GM06990 (cell line): ENCODE results near the gene SPAG16.
A peak's percentile ranks its signal among the peaks of the same experiment; 100 is the strongest.

ENCODE experiments used
- DNase-seq: peaks from one replicate; pipeline ENCODE4 v3.0.0-alpha.2; 2011; ENCODE audit not compliant: insufficient read length; ENCODE audit errors: extremely low read depth
- H3K27me3 ChIP-seq: replicated peaks from 2 replicates; pipeline ENCODE4 v1.6.0; 2011; ENCODE audit warnings: low read length; ENCODE audit not compliant: control insufficient read depth, insufficient read depth
- H3K36me3 ChIP-seq: 2 replicates; pipeline ENCODE4 v1.5.1; 2011; ENCODE audit warnings: low read length; ENCODE audit not compliant: control insufficient read depth, insufficient read depth
- H3K4me3 ChIP-seq: replicated peaks from 2 replicates; pipeline ENCODE4 v1.5.1; 2011; ENCODE audit warnings: low read depth, mild to moderate bottlenecking, control low read depth, low read length
- TF ChIP-seq, protein P1 (sequence below): IDR thresholded peaks from 2 replicates; pipeline ENCODE4 v1.5.1; 2011; ENCODE audit warnings: low read length, control low read depth, mild to moderate bottlenecking, inconsistent platforms; ENCODE audit not compliant: insufficient read depth, poor library complexity, severe bottlenecking

Gene SPAG16

DNA sequence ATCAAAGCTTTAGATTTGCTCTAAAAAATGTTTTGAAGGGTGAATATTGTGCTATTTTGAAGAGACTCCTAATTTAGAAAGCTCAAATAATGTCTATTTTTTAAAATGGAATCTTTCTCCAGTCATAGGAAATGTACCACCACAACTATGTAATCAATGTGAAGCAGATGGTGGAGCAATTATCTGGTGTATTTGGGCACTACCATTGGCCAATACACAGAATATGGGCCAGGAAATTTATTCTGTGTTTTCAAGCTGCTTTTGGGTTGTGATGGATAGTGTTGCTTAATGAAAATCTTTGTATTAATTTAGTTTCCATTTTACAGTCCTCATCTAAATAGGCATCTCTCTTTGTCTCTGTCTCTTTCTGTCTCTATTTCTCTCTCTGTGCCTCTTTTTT lies 1109.5 kb downstream of the SPAG16 start:
- H3K27me3 ChIP-seq: no peaks in the 10 kb centered on the region
- H3K36me3 ChIP-seq: no peaks in the 10 kb centered on the region
- no peak overlapping the region for H3K4me3 ChIP-seq
- TF ChIP-seq, protein P1, sequence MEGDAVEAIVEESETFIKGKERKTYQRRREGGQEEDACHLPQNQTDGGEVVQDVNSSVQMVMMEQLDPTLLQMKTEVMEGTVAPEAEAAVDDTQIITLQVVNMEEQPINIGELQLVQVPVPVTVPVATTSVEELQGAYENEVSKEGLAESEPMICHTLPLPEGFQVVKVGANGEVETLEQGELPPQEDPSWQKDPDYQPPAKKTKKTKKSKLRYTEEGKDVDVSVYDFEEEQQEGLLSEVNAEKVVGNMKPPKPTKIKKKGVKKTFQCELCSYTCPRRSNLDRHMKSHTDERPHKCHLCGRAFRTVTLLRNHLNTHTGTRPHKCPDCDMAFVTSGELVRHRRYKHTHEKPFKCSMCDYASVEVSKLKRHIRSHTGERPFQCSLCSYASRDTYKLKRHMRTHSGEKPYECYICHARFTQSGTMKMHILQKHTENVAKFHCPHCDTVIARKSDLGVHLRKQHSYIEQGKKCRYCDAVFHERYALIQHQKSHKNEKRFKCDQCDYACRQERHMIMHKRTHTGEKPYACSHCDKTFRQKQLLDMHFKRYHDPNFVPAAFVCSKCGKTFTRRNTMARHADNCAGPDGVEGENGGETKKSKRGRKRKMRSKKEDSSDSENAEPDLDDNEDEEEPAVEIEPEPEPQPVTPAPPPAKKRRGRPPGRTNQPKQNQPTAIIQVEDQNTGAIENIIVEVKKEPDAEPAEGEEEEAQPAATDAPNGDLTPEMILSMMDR: no peak
- DNase-seq: no peak

DNA sequence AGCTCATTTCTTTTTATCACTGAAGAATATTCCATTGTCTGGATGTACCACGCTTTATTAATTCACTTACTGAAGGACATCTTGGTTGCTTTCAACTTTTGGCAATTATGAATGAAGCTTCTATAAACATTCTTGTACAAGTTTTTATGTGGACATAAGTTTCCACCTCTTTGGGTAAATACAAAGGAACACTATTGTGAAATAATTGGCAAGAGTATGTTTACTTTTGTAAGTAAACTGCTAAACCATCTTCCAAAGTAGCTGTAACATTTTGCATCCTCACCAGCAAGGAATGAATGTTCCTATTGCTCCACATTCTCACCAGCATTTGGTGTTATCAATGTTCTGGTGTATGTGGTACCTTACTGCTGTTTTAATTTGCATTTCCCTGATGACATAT lies 1110.8 kb downstream of the SPAG16 start:
- no peak overlapping the region for H3K4me3 ChIP-seq
- H3K27me3 ChIP-seq: no peaks in the 10 kb centered on the region
- no peaks in the 10 kb centered on the region for H3K36me3 ChIP-seq
- TF ChIP-seq, protein P1: no peak
- DNase-seq: no peak

DNA sequence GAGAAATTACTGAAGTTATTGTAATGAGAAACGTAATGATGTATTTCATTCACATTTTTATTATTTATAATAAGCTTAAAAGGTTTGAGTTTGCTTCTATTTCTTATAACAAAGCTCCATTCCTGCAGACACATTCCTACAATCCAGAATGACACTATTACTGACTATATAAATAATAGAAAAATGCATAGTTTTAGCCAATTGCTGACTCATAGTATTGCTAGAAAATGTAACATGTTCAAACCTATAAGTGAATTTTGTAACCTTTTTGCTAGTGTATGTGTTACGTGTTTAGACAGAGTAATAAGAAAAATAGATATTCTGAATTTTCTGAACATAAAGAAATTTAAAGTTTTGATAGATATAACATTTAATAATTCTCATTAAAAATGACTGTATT lies 1117.3 kb downstream of the SPAG16 start:
- H3K36me3 ChIP-seq: no peaks in the 10 kb centered on the region

DNA sequence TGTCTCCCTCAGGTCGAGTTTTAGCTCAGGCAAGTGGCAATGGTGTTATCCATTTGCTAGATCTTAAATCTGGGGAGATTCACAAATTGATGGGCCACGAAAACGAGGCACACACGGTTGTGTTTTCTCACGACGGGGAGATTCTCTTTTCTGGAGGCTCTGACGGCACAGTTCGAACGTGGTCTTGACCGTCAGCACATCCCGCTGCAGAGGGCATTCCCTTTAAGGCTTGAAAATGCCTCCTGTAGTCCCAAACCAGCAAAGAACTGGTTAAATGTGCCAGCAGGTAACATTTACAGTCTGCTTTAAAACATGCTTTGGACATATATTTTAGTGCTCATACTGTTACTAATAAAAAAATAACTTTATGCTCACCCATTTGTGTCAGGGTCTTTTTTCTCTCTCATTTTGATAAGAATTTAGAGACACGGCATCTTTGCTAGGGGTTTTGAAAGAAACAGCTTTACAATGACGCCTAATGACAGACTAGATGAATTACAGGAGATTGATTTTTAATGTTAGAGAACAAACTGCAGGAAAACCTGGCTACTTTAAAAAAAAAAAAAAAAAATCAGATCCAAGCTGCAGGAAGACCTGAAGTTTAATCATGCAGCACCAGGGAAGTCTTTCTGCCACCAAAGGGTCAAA lies 1126.0 kb downstream of the SPAG16 start:
- no peak overlapping the region for H3K4me3 ChIP-seq
- no peaks in the 10 kb centered on the region for H3K27me3 ChIP-seq
- no peaks in the 10 kb centered on the region for H3K36me3 ChIP-seq
- TF ChIP-seq, protein P1: no peak
- DNase-seq: no peak

More for the DNA sequence above, 1117.3 kb downstream of the SPAG16 start:
- DNase-seq: no peak
- Histone ChIP-seq H3K4me3 (no peak overlapping the region), H3K27me3 (no peaks in the 10 kb centered on the region)
- TF ChIP-seq, protein P1: no peak

DNA sequence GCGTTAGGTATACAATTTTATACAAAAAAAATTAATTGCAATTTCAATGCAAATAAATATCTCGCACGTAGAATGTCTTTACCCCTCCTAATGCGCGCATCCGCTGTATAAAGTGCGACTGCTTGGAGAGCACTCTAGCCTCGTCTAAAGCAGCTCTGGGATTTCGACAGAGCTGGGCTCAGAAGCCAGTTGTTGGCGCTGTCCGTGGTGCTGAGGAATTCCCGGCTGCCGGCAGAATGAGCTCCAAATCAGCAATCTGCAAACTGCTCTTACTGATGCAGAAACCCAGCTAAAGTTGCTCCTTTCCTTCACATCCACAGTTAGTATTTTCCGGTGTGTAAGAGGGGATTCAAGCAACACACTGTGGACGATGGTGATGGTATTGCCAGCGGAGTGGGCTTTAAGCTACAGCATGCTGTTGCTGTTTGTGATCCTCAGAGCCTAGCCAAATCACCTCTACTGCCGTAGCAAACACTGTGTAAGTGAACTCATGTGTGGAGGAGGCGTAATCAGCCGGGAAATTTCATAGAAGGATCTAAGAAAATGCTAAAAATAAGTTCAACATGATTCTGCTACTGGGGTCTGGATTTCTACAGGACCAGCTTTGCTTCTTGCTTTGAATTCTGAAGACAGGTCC lies 1126.8 kb downstream of the SPAG16 start, which contains the start of gene VWC2L:
Gene VWC2L, plus strand, starts transcription at position 137 of the 637 bp plus-strand sequence. CDS start 3,140 bp downstream, outside the sequence.
- DNase-seq: peak; percentile 6
- Histone ChIP-seq H3K36me3 (no peaks in the 10 kb centered on the region), H3K4me3 (no peak within 1 kb of the TSS), H3K27me3 (no peaks in the 10 kb centered on the region)
- TF ChIP-seq, protein P1: no peak

DNA sequence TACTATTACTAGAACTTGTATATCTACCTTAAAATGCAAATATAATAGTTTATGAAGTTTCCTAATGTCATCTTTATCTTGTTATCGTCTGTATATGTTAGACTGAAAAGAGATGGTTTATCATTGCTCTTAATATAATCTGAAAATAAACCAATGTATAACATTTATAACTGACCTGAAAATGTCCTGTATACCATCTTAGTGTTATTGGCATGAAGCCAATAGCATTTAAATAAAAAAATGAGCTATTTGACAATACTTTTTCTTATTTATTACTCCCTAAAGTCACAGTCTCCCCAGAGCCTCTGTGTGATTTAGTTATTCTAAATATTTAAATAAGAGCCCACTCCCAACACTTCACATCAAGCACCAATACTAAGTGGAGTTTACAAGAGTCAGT lies 1128.4 kb downstream of the SPAG16 start:
- TF ChIP-seq, protein P1: no peak
- no peak overlapping the region for H3K4me3 ChIP-seq
- no peaks in the 10 kb centered on the region for H3K36me3 ChIP-seq
- no peaks in the 10 kb centered on the region for H3K27me3 ChIP-seq
- DNase-seq: no peak
